ENCODE measurements around the gene PPM1N.

PPM1N gene

GRCh38 chr19:45498411-45499195 is at the start of gene PPM1N:
Gene PPM1N, plus strand, starts transcription at chr19:45498443. Its CDS starts 30 bp downstream, at chr19:45498473.
- peak; percentile 22 for DNase-seq

GRCh38 chr19:45448887-45449299 is 49.4 kb upstream of the PPM1N start:
- no peak for DNase-seq

- no peak for DNase-seq
These were observed 48.3 kb upstream of the PPM1N start for GRCh38 chr19:45450012-45450333.

GRCh38 chr19:45451131-45451849 is 47.0 kb upstream of the PPM1N start:
- peak; percentile 60 for DNase-seq

- DNase-seq: no peak
These were observed 46.3 kb upstream of the PPM1N start for GRCh38 chr19:45451850-45452387.

- peak; percentile 98 for DNase-seq
These were observed 42.3 kb upstream of the PPM1N start for GRCh38 chr19:45455707-45456499.

- DNase-seq: no peak
These were observed 41.8 kb upstream of the PPM1N start for GRCh38 chr19:45456500-45456815.

- no peak for DNase-seq
These were observed 40.5 kb upstream of the PPM1N start for GRCh38 chr19:45457776-45458175.

- DNase-seq: no peak
These were observed 37.4 kb upstream of the PPM1N start for GRCh38 chr19:45460807-45461347.

GRCh38 chr19:45462174-45462573 is 36.1 kb upstream of the PPM1N start:
- DNase-seq: peak; percentile 16

GRCh38 chr19:45463241-45463640 is 35.0 kb upstream of the PPM1N start:
- DNase-seq: no peak

- DNase-seq: no peak
These were observed 34.0 kb upstream of the PPM1N start for GRCh38 chr19:45464274-45464673.

- DNase-seq: no peak
These were observed 33.3 kb upstream of the PPM1N start for GRCh38 chr19:45464852-45465441.

GRCh38 chr19:45467115-45467455 is 31.2 kb upstream of the PPM1N start:
- DNase-seq: no peak

GRCh38 chr19:45467456-45468158 is 30.6 kb upstream of the PPM1N start, which contains the start of gene FOSB:
Gene FOSB, plus strand, starts transcription at chr19:45467996. Its CDS starts 591 bp downstream, at chr19:45468587.
- peak; percentile 95 for DNase-seq

- no peak for DNase-seq
These were observed 30.0 kb upstream of the PPM1N start for GRCh38 chr19:45468159-45468651.

GRCh38 chr19:45468803-45469131 is 29.5 kb upstream of the PPM1N start:
- no peak for DNase-seq

GRCh38 chr19:45469132-45469944 is 28.9 kb upstream of the PPM1N start:
- DNase-seq: peak; percentile 97

- peak; percentile 20 for DNase-seq
These were observed 28.1 kb upstream of the PPM1N start for GRCh38 chr19:45469945-45470761.

GRCh38 chr19:45470762-45471081 is 27.5 kb upstream of the PPM1N start:
- DNase-seq: no peak

All from MV-4-11 (cell line).